Coronary artery (tissue), 2 donors: ENCODE data around the gene VPS13A.

Source experiments
- DNase-seq: peaks from one replicate; pipeline ENCODE4 v3.0.0-alpha.2; 2017; ENCODE audit warnings: low spot score
- H3K27ac ChIP-seq, 2 donors: fragments of 200-600 bp; sonication (generic); one replicate each; pipeline ENCODE4 v1.5.1; 2016 to 2019
- H3K4me3 ChIP-seq: fragments of 200-600 bp; sonication (generic); 2 replicates; pipeline ENCODE4 v1.5.1; 2016; ENCODE audit warnings: mild to moderate bottlenecking, moderate library complexity
- TF ChIP-seq, protein P1 (sequence below): fragments of 200-600 bp; sonication (generic); IDR thresholded peaks from one replicate; pipeline ENCODE4 v1.5.1; 2019; ENCODE audit warnings: antibody characterized with exemption

Gene VPS13A

DNA sequence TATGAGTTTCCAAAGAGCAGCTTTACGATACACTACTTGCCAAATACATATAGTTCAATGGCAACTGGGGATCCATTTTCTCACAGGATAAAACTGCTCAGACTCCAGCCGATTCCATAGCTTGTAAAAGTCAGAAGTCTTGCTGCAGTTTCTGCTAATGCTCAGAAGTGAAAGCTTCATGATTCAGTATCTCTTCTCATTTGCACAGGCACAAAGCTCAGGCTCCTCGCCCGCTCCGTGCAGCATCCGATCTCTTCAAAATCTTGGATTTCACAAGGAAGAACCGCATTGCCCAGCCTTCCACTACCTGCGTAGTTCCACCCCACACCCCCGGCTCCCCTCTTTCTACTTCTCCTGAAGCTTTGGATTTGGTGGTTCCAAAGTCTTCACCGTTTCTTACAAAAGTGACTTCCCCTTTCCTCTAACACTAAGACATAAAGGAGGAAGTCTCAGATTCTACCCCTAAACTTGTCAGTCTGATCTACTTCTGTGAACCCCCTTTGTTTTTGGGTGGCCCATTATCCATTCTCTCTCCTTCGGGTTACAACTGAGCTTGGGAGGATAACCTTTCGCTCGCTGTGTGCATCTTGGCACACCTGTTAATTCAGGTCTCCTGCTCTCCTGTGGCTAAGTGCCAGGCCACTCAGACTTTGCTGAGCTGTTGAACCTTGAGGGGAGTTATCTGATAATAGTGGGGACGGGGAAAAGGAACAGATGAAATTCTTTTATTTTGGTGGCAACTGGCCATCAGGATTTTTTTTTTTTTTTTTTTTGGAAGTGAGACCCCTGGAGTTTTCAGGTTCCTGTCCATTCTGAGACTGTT lies 276.7 kb downstream of the VPS13A start:
- no peak for DNase-seq
- Histone ChIP-seq H3K27ac (no peak overlapping the region), H3K4me3 (no peak overlapping the region)
- TF ChIP-seq, protein P1, sequence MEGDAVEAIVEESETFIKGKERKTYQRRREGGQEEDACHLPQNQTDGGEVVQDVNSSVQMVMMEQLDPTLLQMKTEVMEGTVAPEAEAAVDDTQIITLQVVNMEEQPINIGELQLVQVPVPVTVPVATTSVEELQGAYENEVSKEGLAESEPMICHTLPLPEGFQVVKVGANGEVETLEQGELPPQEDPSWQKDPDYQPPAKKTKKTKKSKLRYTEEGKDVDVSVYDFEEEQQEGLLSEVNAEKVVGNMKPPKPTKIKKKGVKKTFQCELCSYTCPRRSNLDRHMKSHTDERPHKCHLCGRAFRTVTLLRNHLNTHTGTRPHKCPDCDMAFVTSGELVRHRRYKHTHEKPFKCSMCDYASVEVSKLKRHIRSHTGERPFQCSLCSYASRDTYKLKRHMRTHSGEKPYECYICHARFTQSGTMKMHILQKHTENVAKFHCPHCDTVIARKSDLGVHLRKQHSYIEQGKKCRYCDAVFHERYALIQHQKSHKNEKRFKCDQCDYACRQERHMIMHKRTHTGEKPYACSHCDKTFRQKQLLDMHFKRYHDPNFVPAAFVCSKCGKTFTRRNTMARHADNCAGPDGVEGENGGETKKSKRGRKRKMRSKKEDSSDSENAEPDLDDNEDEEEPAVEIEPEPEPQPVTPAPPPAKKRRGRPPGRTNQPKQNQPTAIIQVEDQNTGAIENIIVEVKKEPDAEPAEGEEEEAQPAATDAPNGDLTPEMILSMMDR: no peak

DNA sequence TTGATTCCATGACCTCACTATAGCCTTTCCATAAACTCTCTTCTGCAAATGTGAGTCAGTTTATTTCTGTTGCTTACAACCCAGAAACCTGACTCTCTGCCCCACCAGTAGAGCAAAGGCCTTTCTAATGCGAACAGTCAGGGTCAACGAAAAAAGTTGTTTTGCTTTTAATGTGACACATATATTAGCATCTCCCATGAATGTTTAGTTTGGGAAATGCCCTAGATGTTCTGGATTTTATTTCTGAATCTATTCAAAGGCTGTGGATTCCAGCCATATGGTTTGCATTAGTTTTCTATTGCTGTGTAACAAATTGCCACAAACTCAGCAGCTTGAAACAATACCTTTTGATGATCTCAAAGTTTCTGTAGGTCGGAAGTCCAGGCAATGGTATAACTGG lies 277.3 kb downstream of the VPS13A start:
- DNase-seq: no peak
- Histone ChIP-seq H3K4me3 (no peak overlapping the region), H3K27ac (no peak overlapping the region)
- TF ChIP-seq, protein P1: no peak

DNA sequence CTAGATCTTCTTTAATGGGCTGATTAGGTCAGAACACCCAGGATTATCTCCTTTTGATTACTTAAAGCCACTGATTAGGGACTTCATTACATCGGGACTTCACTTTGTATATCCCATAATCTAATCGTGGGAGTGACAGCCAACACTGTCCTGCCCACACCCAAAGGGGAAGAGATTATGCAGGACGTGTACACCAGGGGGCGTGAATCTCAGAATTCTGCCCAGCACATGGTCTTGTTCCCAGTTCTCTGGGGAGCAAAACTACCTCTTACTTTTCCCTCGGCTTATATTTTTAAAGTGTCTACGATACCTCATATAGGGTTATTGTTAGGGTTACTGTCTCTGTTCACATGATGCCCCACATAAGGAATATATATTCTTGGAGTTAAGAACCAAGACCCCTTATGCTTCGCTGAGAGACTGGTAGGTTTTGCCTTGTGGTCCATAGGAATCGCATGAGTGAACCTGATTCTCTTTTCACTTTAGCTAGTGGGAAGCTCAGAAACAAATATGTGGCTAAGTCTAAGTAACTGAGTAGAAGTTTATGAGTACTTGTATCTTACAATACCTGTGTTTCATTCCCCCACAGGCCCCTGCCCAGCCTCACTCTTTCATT lies 278.1 kb downstream of the VPS13A start:
- TF ChIP-seq, protein P1: no peak
- DNase-seq: no peak
- H3K4me3 ChIP-seq: no peak overlapping the region
- H3K27ac ChIP-seq: no peak overlapping the region

GRCh38 chr9:77456829-77457437 lies 279.6 kb downstream of the VPS13A start:
- H3K4me3 ChIP-seq: no peak overlapping the region
- H3K27ac ChIP-seq: no peak overlapping the region
- DNase-seq: peak; percentile 81
- TF ChIP-seq, protein P1: peak; percentile 81

DNA sequence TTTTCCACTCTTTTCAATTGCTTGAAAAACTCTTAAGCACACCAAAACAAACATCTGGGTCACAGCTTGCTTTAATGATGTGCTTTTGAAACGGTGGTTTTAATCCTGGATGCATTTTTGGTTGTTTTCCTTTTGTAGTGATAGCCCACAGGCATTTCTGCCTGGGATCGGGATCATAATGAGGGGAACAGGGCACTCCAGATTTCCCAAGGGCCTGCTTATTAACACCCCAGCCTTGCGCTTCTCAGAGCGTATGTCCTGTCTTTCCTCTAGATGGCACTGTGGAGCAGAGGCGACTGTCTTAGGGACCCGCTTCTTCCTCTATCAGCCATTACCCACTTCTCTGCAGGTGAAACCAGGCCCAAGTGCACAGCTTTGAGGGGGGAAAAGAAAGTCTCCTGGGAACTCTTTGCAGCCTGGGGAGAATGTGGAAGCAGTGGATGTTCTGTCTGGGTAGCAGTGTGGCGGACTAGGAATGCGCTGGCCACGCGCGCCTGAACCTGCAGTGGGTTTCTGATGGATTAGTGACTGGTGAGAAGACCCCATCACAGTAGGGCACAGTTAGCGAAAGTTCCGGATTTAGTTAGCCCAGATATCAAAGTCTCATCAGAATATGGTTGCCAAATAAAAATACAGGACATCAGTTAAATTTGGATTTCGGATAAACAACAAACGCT lies 280.7 kb downstream of the VPS13A start:
- Histone ChIP-seq H3K27ac (no peak overlapping the region), H3K4me3 (no peak overlapping the region)
- TF ChIP-seq, protein P1: peak; percentile 71
- no peak for DNase-seq

GRCh38 chr9:77460938-77461337 lies 283.6 kb downstream of the VPS13A start:
- Histone ChIP-seq H3K4me3 (no peak overlapping the region), H3K27ac (no peak overlapping the region)
- TF ChIP-seq, protein P1: no peak
- DNase-seq: no peak
